ENCODE data around the gene MMP25.
"Not testable (repeated sequence)": the region's sequence is repeated elsewhere in the genome, so short reads cannot be mapped to it uniquely, and the experiment has no call there.

Gene MMP25

DNA sequence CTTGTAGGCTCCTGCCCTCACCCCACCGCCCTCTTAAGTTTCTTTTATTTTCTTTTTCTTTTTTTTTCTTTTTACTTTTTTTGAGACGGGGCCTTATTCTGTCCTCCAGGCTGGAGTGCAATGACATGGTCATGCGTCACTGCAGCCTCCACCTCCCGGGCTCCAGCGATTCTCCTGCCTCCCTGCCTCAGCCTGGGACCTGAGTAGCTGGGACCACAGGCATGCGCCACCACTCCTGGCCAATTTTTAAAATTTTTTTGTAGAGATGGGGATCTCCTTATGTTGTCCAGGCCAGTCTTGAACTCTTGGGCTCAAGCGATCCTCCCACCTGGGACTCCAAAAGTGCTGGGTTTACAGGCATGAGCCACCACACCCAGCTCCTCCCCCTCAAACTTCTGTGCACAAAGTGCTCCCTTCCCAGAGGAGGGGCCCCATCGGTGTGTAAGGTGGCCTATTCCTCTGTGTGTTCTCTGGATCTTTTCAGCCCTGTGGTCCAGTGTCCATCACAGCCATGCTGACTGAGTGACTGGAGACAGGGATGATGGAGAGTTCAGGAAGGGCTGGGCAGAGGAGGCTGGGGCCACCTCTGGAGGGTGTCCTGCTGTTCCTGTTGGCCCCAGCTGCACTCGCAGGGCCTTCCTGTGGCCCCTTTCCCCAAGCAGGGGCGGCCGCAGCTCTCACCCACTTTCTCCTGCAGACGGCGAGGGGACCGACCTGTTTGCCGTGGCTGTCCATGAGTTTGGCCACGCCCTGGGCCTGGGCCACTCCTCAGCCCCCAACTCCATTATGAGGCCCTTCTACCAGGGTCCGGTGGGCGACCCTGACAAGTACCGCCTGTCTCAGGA, 10.2 kb downstream of the MMP25 start:
- DNase-seq = no peak

GRCh38 chr16:3057181-3058138, 11.1 kb downstream of the MMP25 start:
- no peak for DNase-seq

- peak in 2 of 4 experiments; percentile 31 to 32 for DNase-seq
These were observed 12.0 kb downstream of the MMP25 start for GRCh38 chr16:3058139-3059030.

GRCh38 chr16:3059041-3059722, 12.8 kb downstream of the MMP25 start:
- peak; percentile 76 to 81 (median 79) for DNase-seq

DNA sequence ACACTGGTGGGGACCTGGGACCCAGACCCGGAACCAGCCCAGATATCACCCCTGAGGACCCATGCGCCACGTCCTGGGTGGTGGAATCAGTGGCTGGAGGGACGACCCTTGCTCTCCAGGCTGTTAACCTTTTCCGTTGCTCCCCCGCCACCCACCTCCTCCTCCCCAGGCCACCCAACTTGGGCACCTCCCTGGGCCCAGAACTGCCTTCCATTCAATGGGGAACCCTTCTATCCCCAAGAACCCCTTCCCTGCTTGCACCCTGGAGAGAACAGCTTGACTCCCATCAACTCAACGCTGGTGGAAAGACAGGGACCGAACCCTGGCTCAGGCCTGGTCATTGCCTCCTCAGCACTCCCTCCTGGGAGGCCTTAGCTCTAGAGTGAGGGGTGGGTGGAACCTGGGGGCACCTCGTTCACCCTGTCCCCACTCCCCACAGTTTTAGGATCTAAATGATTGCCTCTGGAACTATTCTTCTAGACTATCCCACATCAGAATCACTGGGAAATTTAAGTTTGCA, 13.4 kb downstream of the MMP25 start:
- DNase-seq = no peak

DNA sequence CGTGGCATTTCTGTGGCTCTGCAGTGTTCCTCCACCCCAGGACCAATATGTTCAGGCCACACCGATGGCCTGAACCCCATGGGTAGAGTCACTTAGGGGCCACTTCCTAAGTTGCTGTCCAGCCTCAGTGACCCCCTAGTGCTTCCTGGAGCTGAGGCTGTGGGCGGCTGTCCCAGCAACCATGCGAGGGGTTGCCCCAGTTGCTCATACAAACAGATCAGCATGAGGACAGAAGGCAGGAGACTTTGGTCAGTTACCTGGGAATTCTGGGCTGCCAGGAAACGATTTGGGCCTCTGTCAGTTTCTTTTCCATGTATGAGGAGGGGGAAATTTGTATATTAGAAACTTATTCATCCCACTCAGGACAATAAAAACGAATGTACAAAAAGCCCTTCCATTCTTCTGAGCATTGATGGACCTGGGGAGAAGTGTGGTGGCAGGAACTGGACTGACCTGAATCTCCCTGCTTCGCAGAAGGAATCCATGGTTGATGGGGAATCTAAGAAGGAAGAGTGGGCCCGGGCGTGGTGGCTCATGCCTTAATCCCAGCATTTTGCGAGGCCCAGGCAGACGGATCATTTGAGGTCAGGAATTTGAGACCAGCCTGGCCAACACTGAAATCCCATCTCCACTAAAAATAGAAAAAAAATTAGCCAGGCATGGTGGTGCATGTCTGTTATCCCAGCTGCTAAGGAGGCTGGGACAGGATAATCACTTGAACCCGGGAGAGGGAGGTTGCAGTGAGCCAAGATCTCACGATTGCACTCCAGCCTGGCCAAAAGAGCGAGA, 14.2 kb downstream of the MMP25 start:
- DNase-seq = no peak

GRCh38 chr16:3062553-3062952, 16.2 kb downstream of the MMP25 start:
- DNase-seq = no peak

GRCh38 chr16:3063625-3064386, 17.4 kb downstream of the MMP25 start:
- no peak for DNase-seq

- peak in 3 of 4 experiments; percentile 45 to 58 (median 46) for DNase-seq
These were observed 18.8 kb downstream of the MMP25 start, which contains the start of gene IL32 for GRCh38 chr16:3065069-3065741. TSS of gene IL32 (plus strand) at chr16:3065640. CDS start at chr16:3065812, 172 bp downstream.

GRCh38 chr16:3065742-3066439, 19.5 kb downstream of the MMP25 start:
- no peak for DNase-seq

- DNase-seq = no peak
These were observed 20.0 kb downstream of the MMP25 start for GRCh38 chr16:3066440-3066748.

DNA sequence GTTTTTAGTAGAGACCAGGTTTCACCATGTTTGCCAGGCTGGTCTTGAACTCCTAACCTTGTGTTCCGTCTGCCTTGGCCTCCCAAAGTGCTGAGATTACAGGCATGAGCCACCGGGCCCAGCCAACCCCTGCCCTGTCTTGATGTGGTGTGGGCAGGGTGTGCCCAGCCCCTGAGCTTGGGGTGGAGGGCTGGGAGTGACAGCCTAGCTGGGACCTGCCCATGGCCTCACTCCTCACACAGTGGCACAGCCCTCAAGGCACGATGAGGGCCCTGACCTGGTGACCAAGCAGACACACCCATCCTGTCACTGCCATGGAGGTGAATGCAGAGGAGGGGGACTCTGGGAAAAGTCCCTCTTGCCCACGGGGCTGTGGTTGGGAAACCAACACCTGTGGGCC, 22.1 kb downstream of the MMP25 start:
- no peak for DNase-seq

GRCh38 chr16:3069146-3069545, 22.8 kb downstream of the MMP25 start:
- DNase-seq = not testable (repeated sequence)

GRCh38 chr16:3070608-3071111, 24.3 kb downstream of the MMP25 start:
- DNase-seq = no peak

DNA sequence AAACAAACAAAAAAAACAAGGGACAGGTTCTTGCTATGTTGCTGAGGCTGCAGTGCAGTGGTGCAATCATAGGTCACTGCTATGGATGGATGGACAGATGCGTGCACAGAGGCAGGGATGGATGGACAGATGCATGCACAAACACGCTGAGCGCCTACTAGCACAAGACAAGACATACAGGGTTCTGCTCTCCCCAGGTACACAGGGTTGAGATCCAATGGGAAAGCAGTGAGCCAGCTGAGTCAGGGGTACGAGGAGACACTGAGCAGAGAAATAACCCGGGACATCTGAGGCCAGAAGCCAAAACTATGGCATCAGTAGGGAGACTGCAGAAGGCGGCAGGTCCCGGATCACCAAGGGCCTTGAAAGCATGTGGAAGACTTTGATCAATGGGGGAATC, 25.3 kb downstream of the MMP25 start:
- DNase-seq = no peak

- DNase-seq = not testable (repeated sequence)
These were observed 25.8 kb downstream of the MMP25 start for GRCh38 chr16:3072148-3072547.

GRCh38 chr16:3072576-3073263, 26.4 kb downstream of the MMP25 start:
- DNase-seq = not testable (repeated sequence)

DNA sequence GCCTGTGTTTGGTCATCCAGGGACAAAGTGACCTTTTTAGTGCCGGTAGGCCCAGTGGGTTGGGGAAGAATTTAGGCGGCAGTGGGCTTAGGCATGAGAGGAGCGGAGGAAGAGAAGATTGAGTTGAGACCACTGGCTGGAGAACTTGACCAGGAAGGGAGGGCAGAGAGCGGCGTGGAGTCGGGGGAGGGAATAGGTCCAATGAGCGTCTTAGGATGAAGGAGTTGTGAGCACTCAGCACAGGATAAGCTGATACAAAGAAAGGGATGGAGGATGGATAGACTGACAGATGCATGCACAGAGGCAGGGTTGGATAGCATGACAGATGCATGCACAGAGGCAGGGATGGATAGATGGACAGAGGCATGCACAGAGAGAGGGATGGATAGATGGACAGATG, 27.1 kb downstream of the MMP25 start:
- DNase-seq = no peak
